IPS-15b (cell line): ENCODE measurements around the gene FBXL12.
A peak's percentile ranks its signal among the peaks of the same experiment; 100 is the strongest.

Source experiments
- H3K27me3 ChIP-seq: one replicate; pipeline ENCODE4 v1.6.1; 2013; ENCODE audit warnings: low read length; ENCODE audit not compliant: control insufficient read depth, insufficient read depth
- H3K36me3 ChIP-seq: one replicate; pipeline ENCODE4 v1.6.1; 2013; ENCODE audit warnings: low read length; ENCODE audit not compliant: control insufficient read depth, insufficient read depth
- H3K4me1 ChIP-seq: one replicate; pipeline ENCODE4 v1.6.1; 2013; ENCODE audit warnings: mild to moderate bottlenecking, low read length; ENCODE audit not compliant: control insufficient read depth, insufficient read depth
- H3K4me3 ChIP-seq: one replicate; pipeline ENCODE4 v1.5.1; 2013; ENCODE audit warnings: low read depth, low read length
- H3K9ac ChIP-seq: one replicate; pipeline ENCODE4 v1.6.1; 2013; ENCODE audit warnings: low read depth, mild to moderate bottlenecking, low read length
- H3K9me3 ChIP-seq: one replicate; pipeline ENCODE4 v1.6.1; 2013; ENCODE audit warnings: mild to moderate bottlenecking, low read length; ENCODE audit not compliant: control insufficient read depth, insufficient read depth

The FBXL12 gene, protein sequence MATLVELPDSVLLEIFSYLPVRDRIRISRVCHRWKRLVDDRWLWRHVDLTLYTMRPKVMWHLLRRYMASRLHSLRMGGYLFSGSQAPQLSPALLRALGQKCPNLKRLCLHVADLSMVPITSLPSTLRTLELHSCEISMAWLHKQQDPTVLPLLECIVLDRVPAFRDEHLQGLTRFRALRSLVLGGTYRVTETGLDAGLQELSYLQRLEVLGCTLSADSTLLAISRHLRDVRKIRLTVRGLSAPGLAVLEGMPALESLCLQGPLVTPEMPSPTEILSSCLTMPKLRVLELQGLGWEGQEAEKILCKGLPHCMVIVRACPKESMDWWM

DNA sequence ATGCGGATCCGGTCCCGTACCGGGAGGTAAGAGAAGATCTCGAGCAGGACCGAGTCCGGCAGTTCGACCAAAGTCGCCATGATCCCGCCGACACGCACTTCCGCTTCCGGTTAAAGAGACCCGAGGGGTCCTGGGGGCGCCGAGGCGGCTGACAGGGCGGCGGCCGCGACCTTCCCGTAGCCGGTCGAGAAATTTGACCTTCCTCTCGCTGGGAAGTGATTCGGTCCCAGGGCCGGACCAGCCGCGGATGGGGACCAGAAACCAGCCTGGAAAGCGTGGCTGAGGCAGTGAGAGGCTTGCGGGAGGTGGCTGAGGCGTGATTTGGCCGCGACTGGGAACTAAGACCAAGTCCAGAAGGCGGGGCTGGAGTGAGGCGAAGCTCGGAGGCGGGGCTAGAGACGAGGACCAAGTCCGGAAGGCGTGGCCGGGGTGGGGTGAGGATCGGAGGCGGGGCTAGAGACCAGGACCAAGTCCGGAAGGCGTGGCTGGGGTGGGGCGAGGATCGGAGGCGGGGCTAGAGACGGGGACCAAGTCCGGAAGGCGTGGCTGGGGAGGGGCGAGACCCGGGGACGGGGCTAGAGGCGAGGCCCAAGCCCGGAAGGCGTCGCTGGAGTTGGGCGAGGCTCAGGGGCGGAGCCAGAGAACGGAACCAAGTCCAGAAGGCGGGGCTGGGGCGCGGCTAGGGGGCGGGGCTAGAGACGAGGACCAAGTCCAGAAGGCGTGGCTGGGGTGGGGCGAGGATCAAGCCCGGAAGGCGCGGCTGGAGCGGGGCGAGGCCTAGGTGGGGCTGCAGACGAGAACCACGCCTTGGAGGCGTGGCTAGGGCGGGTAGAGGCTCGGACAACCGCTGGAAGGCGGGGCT is at the start of gene FBXL12:
TSS of gene FBXL12 (minus strand) at position 346 of the 862 bp plus-strand sequence. CDS start at position 80, 266 bp downstream.
- no peaks in the 10 kb centered on the region for H3K9me3 ChIP-seq
- no peaks in the 10 kb centered on the region for H3K27me3 ChIP-seq
- peak within 1 kb of the TSS; percentile 98 for H3K4me3 ChIP-seq
- peaks cover 4% of the 10 kb centered on the region for H3K4me1 ChIP-seq
- peak within 1 kb of the TSS; percentile 96 for H3K9ac ChIP-seq
- H3K36me3 ChIP-seq: peaks cover 2% of the 10 kb centered on the region

DNA sequence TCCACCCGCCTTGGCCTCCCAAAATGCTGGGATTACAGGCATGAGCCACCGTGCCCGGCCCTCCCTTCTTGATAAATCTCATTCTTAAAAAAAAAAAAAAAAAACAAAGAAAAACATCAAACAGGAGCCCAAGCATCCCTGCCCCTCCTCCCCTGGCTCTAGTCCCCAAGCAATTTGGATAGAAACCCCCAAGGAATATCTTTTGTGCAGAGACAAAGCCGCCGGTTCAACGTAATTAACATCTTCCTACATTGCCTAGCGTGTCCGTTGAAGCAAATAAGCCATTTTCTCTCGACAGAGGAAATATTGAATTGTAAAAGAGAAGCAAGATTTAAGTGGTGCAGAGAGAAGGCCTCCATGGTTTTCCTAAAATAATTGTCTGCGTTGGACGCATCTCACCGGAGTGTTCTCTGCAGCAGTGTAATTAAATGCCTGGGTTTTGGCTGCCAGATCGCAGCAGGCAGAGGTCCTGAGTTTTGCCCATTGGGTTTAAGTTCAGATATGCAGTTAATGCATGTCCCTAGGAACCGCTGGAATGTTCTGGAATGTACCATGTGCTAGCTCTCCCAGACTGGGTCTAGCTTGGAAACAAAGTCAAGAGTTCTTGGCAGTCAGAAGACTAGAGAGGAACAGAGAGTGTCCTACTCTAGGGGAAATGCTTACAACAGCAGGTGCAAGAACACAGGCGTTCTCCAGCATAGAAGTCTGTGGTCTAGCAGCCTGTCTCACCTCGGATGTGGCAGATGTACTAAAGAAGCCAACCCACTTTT is 47.0 kb upstream of the FBXL12 start:
- H3K9ac ChIP-seq: no peak overlapping the region

DNA sequence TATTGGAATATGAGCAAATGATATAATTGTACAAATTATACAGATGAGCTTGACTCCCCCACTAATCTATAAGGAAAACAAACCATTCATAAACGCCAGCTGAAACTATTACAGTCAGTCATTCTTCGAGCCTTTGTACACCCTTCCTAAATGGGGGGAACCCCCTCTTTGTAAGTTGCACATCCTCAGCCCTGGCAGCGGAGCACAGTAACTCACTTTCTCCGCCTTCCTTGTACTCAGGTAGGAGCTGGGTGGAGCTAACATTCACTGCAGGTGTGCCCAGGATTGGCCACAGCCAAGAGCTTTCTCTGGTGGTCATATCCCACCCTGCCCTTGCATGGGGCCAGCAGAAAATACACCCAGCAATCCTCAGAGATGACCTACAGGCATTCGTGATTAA is 44.9 kb upstream of the FBXL12 start:
- Histone ChIP-seq H3K9ac (no peak overlapping the region), H3K27me3 (no peaks in the 10 kb centered on the region), H3K4me3 (no peak overlapping the region), H3K36me3 (peaks cover 7% of the 10 kb centered on the region), H3K4me1 (peaks cover 8% of the 10 kb centered on the region), H3K9me3 (no peaks in the 10 kb centered on the region)

More for the DNA sequence above, 47.0 kb upstream of the FBXL12 start:
- H3K4me3 ChIP-seq: peak overlapping the region; percentile 1
- no peaks in the 10 kb centered on the region for H3K36me3 ChIP-seq
- H3K4me1 ChIP-seq: peaks cover 8% of the 10 kb centered on the region
- H3K27me3 ChIP-seq: no peaks in the 10 kb centered on the region
- H3K9me3 ChIP-seq: no peaks in the 10 kb centered on the region

DNA sequence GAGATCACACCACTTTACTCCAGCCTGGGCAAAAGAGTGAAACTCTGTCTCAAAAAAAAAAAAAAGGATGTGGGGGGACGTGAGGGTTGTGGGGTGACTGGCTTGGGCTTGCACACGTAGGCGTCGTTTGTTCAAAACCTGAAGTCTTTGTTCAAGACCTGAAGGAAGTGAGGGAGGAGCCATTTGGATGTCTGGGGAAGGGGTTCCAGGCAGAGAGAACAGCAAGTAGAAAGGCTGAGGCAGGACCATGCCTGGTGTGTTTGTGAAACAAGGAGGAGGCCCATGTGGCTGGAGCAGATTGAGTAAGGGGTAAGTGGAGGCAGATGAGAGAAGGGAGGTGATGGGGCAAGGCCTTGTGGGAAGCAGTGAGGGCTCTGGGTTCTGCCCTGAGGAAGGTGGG is 44.1 kb upstream of the FBXL12 start:
- Histone ChIP-seq H3K9me3 (no peaks in the 10 kb centered on the region), H3K9ac (no peak overlapping the region), H3K4me1 (peaks cover 8% of the 10 kb centered on the region), H3K27me3 (no peaks in the 10 kb centered on the region), H3K4me3 (no peak overlapping the region), H3K36me3 (peaks cover 9% of the 10 kb centered on the region)

DNA sequence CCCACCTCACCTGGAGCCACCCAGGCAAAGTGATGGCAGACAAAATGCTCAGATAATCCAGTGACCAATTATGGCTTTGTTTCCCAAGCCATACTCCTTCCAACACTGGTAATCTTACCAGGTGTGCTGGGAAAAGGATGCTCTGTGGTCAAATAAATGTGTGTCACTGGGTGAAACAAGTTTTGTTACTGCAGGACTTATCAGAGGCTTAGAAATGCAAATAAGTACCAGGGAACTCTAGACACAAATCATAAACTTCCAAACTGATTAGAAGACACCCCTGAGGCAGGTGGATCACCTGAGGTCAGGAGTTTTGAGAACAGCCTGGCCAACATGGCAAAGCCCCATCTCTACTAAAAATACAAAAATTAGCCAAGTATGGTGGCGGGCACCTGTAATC is 42.6 kb upstream of the FBXL12 start:
- Histone ChIP-seq H3K9ac (no peak overlapping the region), H3K27me3 (no peaks in the 10 kb centered on the region), H3K4me1 (peaks cover 8% of the 10 kb centered on the region), H3K4me3 (no peak overlapping the region), H3K36me3 (peaks cover 19% of the 10 kb centered on the region), H3K9me3 (no peaks in the 10 kb centered on the region)

GRCh38 chr19:9860407-9860806 is 41.5 kb upstream of the FBXL12 start:
- peaks cover 23% of the 10 kb centered on the region for H3K36me3 ChIP-seq
- no peaks in the 10 kb centered on the region for H3K27me3 ChIP-seq
- no peak overlapping the region for H3K4me3 ChIP-seq
- H3K4me1 ChIP-seq: peaks cover 4% of the 10 kb centered on the region
- H3K9me3 ChIP-seq: no peaks in the 10 kb centered on the region
- H3K9ac ChIP-seq: no peak overlapping the region

DNA sequence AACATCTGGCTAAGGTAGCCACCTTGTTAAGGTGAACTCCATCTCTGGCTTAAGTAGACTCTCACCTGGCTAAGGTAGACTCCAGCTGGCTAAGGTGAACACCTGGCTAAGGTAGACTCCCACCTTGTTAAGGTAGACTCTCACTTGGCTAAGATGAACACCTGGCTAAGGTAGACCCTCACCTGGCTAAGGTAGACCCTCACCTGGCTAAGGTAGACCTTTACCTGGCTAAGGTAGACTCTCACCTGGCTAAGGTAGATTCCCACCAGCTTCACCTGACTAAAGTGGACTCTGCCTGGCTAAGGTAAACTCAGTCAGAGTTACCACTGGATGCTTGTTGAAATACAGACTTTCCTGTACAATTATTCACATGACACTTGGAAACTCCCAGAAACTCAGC is 39.9 kb upstream of the FBXL12 start:
- H3K9me3 ChIP-seq: no peaks in the 10 kb centered on the region
- peaks cover 27% of the 10 kb centered on the region for H3K36me3 ChIP-seq

DNA sequence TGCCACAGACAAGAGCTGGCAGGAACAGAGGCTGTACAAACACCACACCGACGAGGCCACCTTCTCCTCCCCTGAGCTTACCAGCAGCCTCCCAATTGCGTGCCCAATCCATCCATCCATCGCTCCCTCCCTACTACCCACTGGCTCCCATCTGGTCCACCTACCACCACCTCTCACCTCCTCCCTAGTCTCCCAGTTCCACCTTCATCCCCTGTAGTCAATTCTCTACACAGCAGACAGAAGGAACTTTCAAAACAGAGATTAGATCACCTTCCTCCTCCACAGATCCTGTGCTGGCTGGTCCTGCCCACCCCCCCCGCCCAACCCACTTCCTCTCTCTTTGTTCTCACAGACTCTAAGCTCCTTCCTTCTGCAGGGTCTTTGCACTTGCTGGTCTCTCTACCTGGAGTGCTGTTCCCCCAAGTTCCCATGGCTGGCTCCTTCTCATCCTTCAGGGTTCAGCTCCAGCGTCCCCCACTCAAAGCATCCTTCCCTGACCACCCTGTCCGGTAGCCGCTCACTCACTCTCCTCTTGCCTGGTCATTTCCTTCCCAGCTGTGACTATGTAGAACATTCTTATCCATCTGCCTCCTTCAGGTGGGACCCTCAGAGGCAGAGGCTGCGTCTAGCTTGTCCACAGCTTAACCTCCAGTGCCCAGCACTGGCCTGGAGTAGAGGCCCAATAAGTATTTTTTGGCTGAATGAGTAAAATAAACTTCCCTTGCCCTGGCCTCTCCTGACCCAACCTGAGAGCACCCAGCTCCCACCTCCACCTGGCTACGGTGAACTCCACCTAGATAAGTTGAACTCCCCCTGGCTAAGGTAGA is 39.3 kb upstream of the FBXL12 start:
- H3K9me3 ChIP-seq: no peaks in the 10 kb centered on the region

More for the DNA sequence above, 39.9 kb upstream of the FBXL12 start:
- H3K4me1 ChIP-seq: peaks cover 1% of the 10 kb centered on the region
- no peak overlapping the region for H3K4me3 ChIP-seq
- H3K27me3 ChIP-seq: no peaks in the 10 kb centered on the region
- no peak overlapping the region for H3K9ac ChIP-seq

GRCh38 chr19:9857076-9857721 is 38.3 kb upstream of the FBXL12 start:
- no peak overlapping the region for H3K9ac ChIP-seq
- peaks cover 27% of the 10 kb centered on the region for H3K36me3 ChIP-seq
- H3K27me3 ChIP-seq: no peaks in the 10 kb centered on the region
- H3K4me3 ChIP-seq: no peak overlapping the region
- H3K9me3 ChIP-seq: no peaks in the 10 kb centered on the region
- no peaks in the 10 kb centered on the region for H3K4me1 ChIP-seq

More for the DNA sequence above, 39.3 kb upstream of the FBXL12 start:
- H3K27me3 ChIP-seq: no peaks in the 10 kb centered on the region
- no peaks in the 10 kb centered on the region for H3K4me1 ChIP-seq
- H3K4me3 ChIP-seq: no peak overlapping the region
- peaks cover 27% of the 10 kb centered on the region for H3K36me3 ChIP-seq
- no peak overlapping the region for H3K9ac ChIP-seq

- H3K27me3 ChIP-seq: no peaks in the 10 kb centered on the region
- H3K4me1 ChIP-seq: no peaks in the 10 kb centered on the region
- no peak overlapping the region for H3K4me3 ChIP-seq
- no peaks in the 10 kb centered on the region for H3K9me3 ChIP-seq
- no peak overlapping the region for H3K9ac ChIP-seq
- H3K36me3 ChIP-seq: peaks cover 27% of the 10 kb centered on the region
Measured at GRCh38 chr19:9856609-9857008, 37.7 kb upstream of the FBXL12 start.
